GM18511 (cell line): Measurements from ENCODE around the gene BCL2L12.
"Not testable (repeated sequence)": the region's sequence is repeated elsewhere in the genome, so short reads cannot be mapped to it uniquely, and the experiment has no call there.

Experiments
- ATAC-seq: cut with Tn5 transposase; IDR thresholded peaks from one replicate; pipeline ENCODE4 v1.9.1; 2021; ENCODE audit warnings: mild to moderate bottlenecking, moderate library complexity; ENCODE audit not compliant: unreplicated experiment

The BCL2L12 gene, protein sequence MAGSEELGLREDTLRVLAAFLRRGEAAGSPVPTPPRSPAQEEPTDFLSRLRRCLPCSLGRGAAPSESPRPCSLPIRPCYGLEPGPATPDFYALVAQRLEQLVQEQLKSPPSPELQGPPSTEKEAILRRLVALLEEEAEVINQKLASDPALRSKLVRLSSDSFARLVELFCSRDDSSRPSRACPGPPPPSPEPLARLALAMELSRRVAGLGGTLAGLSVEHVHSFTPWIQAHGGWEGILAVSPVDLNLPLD

DNA sequence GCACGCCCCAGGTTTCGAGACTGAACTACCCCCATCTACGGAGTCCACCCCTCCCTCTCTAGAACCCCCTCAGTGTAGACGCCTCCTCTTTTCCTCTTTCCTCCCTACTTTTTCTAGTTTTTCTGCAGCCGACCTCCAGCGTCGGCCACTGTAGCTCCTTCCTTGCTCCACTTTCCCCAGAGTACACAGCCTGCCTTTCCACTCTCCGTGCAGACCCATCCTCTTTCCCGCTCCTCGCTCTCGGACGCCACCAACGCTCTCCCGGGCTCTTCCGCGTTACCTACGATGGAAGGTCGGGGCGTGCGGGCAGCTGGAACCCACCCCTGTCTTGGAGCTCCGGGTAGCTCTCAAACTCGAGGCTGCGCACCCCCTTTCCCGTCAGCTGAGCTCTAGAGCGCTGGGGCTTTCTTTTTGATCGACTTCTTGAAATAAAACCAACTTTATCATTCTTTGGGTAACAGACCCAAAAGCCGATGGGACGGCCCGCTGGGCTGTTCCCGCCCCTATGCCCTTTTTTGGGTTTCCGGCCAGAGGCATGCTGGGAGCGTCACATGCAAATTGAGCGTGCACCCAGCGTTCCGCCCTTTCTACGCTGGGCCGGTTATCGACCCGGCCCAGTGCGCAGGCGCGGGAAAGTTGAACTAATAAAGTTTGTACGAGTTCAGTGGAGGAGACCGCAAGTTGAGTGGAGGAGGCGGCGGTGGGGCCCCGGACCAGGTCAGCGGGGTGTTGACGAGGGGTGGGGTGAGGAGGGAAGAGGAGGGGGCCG is at the start of gene BCL2L12, which contains the start of gene IRF3:
Gene BCL2L12 (plus strand): TSS at position 583 of the 769 bp plus-strand sequence. CDS start 760 bp downstream, outside the sequence.
Gene IRF3 (minus strand): TSS at position 507 of the 769 bp plus-strand sequence. CDS start 1,019 bp downstream, outside the sequence.
- ATAC-seq: peak; percentile 80

DNA sequence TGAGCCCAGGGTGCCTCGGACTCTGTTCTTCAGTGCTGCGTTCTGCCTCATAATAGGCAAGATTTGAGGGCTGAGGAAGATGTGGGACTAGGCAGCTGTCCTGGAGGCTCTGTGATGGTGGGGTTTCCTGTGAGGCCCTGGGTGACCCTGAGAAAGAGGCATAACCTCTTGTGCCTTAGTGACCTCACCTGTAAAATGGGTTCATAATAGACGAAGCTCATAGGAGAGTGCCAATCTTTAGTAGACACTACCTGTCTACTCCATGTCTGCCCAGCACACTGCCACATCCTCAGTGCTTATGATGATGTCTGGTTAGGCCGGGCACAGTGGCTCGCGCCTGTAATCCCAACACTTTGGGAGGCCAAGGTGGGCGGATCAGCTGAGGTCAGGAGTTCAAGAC is 49.2 kb upstream of the BCL2L12 start:
- ATAC-seq: no peak

DNA sequence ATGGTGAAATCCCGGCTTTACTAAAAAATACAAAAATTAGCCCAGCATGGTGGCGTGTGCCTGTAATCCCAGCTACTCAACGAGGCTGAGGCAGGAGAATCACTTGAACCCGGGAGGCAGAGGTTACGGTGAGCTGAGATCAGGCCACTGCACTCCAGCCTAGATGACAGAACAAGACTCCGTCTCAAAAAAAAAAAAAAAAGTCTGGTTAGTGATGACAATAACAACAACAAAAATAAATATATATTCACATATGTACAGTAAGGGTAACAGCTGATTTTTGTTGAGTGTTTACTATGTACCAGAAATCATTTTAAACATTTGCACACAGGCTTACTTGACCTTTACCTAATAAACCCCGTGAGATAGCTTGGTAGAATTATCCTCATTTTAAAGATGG is 48.8 kb upstream of the BCL2L12 start:
- ATAC-seq: no peak

DNA sequence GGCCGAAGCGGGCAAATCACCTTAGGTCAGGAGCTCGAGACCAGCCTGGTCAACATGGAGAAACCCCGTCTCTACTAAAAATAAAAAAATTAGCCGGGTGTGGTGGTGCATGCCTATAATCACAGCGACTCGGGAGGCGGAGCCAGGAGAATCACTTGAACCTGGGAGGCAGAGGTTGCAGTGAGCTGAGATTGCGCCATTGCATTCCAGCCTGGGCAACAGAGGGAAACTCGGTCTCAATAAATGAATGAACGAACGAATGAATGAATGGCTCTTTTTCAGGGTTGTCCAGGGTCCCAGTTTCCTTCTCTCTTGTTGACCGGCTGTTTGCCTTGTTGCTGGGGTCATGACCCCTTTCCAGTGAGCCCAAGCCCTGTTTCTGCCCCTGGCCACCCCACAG is 47.9 kb upstream of the BCL2L12 start:
- not testable (repeated sequence) for ATAC-seq

DNA sequence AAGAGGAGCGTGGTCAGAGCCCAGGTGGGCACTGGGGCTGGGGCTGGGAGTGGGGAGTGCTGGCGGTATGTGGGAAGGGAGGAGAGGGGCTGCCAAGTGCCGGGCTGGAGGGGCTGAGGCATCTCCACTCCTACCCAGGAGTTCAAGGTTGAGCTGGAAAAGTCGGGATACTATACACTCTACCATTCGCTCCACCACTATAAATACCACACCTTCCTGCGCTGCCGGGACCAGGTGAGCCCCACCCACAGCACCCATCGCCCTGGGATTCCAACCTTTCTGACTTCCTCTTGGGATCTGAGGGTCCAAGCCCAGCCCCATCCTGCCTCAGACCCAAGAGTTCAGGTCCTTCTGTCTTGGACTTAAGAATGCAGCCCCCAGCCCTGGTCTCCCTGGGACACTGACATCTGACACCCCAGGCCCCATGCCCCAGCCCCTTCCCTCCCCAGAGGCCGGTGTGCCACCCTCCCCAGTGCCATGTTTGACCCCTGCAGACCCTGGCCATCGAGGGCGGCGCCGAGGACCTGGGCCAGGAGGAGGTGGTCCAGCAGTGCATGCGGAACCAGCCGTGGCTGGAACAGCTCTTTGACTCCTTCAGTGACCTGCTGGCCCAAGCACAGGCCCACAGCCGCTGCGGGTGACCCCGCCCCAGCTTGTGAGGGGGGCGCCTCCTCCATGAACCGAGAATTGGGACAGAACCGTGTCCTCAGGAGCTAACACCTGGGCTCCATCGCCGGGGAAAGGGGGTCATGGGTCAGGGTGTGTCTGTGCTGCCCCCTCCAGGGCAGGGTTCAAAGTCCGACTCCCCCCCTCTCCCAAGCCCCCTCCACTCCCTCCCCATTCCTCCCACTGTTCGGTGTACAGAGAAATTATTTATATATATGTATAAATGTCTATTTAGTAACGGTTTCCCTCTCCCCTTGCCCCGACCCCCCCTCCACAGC is 40.5 kb upstream of the BCL2L12 start:
- no peak for ATAC-seq

DNA sequence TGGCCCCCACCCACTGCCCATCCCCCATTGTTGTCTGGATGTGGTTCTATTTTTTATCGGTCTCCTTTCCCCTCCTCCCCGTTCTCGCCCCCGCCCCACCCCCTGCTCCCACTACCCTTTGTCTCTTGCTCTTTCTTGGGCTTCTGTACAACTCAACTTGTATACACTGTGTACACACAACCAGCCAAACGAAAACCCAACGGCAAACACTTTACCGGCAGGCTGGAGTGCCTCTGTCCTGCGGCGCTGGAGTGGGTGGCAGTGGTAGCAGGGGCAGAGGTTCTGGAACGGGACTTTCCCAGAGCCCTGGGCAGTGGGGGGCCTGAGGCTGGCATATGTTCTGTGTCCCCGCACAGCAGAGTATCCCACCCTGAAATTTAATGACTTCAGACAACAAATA is 39.5 kb upstream of the BCL2L12 start:
- no peak for ATAC-seq

DNA sequence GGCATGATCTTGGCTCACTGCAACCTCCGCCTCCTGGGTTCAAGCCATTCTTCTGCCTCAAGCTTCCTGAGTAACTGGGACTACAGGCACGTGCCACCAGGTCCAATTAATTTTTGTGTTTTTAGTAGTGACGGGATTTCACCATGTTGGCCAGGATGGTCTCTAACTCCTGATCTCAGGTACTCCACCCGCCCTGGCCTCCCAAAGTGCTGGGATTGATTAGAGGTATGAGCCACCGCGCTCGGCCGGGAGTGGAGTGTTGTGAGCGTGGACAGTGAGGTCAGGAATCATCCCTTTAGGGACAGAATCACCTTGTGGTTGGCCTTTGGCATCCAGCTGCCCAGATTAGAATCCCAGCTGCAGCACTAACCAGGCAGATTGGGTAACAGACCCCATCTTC is 36.1 kb upstream of the BCL2L12 start:
- no peak for ATAC-seq

DNA sequence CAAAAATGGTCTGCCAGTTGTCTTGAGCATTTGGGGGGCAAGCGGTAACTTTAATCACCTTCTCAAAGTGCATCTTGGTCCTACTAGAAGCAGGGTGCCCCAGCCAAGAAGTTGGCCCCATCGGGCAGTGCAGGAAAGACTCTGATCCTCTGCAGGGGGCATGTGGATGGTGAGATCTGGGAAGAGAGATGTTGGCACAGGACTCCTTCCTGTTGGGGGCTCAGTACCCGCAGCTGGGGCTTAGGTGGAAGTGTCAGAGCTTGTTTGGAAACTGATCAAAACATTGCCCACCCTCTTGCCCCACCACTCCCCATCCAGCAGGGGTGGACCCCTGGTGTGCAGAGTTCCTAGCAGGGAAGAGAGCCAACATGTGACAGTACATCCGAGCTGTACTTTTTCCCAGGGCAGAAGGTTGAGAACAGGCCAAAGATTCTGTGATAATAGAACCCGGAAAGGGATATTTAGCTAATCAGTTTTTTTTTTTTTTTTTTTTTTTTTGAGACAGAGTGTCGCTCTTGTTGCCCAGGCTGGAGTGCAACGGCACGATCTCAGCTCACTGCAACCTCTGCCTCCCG is 34.6 kb upstream of the BCL2L12 start:
- ATAC-seq: no peak

DNA sequence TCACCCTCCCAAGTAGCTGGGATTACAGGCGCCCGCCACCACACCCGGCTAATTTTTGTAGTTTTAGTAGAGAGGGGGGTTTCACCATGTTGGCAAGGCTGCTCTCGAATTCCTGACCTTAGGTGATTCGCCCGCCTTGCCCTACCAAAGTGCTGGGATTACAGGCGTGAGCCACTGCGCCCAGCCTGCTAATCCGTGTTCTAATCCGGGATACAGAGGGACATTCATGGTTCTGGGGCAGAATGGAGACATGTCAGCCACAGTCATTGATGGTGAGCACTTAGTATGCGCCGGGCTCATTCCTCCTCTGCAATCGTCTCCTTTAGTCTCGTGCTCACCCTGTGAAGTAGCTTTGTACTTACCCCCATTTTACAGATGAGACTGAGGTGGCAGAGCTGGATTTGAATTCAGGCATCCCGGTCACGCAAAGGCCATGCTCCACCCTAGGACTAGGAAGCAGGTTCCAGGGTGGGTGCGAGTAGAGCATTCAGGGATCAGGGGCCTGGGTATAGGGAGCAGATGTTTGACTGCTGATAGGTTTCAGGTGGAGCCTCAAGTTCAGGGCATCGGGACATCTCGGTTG is 34.0 kb upstream of the BCL2L12 start:
- ATAC-seq: no peak

DNA sequence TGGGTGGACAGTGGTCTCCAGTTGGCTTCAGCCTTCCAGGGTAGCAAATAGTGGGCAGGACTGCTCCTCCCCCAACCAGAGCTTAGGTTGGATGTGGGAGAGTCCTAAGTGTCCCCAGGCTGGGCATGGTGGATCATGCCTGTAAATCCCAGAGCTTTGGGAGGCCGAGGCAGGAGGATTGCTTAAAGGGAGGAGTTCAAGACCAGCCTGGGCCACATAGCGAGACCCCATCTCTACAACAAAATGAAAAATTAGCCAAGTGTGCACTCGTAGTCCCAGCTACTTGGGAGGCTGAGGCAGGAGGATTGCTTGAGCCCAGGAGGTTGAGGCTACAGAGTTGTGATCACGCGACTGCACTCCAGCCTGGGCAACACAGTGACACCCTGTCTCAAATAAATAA is 33.2 kb upstream of the BCL2L12 start:
- no peak for ATAC-seq

DNA sequence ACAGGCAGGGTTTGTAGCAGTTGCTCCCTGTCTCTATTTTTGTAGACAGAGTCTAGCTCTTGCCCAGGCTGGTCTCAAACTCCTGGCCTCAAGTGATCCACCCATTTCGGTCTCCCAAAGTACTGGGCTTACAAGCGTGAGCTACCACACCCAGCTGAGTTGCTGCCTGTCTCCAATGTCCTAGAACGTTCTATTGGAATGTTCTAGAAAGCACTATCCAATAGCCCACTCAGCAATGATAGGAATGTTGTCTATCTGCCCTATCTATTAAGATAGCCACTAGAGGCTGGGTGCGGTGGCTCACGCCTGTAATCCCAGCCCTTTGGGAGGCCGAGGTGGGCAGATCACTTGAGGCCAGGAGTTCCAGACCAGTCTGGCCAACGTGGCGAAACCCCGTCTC is 32.5 kb upstream of the BCL2L12 start:
- ATAC-seq: not testable (repeated sequence)

DNA sequence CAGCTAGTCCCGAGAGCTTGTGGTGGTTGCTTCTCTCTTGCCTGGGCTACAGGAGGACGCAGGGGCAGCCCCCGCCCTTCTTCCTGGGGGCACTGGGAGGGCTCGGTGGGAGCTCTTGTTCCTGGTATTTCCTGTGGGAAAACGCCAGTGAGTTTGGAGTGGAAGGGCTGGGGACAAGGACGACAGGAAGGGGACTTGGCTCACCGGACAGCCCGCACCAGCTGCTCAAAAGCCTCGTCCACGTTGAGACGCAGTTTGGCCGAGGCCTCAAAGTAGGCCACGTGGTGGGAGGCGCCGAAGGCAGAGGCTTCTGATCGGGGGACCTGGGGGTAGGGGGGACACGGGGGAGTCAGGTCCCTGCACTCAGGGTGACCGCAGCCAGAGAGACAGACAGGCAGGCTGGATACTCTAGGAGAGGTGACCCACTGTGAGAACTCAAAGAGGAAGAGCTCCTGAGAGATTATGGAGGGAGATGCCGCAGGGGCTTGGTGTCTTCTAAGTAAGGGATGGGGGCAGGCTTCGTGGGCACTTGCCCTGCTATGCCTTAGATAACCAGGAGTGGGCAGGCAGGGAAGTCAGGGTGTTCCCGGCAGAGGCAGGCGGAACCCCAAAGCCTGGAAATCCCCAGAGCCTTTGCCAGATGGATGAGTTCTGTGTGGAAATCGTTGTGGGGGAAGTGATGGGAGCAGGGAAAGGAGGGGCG is 30.1 kb upstream of the BCL2L12 start:
- ATAC-seq: no peak

DNA sequence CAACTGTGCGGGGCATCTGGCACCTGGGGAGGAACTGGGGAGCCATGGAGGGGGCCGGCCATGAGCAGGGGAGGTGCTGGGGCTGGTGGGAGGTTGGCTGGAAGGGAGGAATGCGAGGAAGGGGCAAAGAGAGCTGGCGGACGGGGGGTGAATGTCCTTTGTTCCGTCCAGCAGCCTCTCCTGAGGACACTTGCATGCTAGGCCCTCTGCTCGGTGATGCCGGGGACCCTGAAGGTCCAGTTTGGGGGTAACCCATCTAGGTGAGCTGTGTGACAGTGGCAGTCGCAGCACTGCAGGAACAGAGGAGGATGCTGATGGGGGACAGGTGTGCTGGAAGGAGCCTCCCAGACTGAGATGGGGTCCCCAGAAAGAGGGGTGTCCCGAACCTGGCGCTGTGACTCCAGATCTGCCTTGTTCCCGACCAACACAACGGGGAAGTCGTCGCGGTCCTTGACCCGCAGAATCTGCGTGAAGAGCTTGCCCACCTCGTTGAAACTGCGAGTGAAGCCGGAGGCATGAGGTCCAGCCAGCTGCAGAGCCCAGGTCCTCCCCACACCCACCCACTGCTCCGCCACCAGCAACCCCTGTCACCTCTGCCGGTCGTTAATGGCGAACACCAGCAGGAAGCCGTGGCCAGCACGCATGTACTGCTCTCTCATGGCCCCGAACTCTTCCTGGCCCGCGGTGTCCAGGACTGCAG is 29.4 kb upstream of the BCL2L12 start:
- ATAC-seq: no peak

DNA sequence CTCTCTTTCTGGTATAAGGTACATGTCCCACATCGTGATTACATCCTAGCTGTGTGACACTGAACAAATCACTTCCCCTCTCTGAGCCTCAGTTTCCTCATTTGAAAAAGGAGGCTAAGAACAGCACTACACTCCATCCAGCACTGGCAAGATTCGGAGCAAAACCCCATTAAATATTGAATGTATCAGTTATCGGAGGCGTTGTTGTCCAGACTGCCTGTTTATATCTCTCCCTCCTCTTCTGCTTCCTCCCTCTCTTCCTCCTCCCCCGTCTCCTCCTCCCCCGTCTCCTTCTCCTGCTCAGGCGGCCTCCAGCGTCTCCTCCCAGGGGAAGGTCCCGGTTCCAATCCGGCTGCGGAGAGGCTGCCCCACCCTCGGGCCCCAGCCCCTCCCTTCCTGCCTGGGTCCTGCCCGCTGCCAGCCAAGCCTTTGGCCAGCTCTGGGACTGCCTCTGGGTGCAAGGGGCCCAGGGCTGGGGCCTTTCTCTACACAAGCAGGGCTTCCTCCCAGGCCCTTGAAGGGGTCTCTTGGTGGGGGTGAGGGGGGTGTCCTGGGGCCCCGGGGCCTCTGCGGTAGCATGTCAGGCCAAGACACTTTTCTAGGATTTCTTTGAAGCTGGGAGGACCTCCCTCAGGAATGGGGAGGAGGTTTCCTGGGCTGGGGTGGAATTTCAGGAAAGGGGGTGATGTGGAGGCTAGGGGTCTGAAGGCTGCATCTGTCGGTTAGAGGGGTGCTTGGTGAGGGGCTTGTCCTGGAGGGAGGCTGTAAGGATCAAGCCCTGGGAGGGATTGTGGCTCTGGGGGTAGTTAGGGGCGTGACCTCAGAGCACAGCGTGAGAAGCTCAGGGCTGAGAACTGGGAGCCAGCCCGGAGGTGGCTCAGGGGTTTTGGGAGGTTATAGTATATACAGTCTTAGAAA is 27.7 kb upstream of the BCL2L12 start:
- no peak for ATAC-seq

DNA sequence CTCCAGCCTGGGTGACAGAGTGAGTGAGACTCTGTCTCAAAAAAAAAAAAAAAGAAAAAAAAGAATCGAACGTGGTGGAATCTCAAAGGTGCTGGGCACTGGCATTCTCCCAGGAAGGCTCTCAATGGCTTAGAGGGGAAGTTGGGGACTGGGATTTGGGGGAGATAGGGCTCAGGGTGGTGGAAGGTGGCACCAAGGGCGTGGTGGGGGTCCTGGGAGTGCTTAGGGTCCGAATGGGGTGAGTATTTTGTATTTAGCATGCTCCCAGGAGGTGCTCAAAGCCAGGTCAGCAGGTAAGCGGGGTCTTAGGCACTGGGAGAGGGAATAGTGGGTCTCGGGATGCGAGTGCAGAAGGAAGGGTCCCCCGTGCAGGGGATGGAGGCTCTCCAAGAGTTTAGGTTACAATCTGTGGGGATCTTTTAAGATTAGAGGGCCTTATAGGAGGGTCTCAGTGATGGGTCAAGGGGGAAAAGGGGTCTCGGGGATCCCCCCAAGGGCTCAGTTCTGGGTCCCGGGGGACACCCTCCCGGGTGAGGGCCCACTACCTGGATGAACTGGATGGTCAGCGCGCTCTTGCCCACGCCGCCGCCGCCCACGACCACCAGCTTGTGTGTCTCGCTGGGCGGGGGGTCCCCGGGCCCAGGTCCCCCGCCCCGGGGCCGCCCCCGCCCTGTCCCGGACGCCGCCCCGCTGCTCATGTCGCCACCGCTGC is 26.2 kb upstream of the BCL2L12 start:
- no peak for ATAC-seq

DNA sequence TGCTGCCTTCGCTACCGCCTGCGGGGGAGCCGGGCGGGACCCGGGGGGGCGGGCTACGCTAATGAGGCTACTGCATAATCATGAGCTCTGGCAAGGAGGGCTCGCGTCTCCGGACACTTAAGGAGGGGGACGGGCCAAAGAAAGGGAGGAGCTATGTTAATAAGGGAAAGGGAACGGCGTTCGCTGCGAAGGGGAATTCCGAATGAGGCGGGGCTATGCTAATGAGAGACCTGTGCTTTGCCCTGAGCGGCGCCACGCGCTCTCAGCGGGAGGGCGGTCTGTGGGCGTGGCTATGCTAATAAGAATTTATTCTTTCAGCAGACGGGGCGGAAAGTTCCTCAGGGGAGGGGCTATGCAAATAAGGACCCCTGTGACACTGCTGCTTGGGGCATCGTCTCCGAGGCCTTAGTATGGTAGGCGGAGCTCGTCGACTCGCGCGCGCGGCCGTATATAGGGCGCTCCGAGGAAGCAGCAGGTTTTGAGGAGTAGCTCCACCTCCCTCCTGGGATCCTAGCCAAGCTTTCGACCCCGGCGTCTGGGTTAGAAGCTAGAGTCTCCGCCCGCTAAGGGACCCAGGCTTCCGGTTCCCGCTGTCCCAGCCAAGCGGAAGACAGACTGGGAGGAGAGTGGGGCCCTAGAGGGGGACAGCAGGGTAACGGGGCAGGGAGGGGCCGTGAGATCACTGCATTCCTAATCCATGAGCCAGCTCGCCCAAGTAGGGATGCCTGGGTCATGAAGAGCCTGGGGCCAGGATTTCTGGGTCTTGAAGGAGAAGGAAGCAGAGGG is 25.4 kb upstream of the BCL2L12 start, which contains the start of gene RRAS:
Gene RRAS (minus strand): TSS at position 31 of the 786 bp plus-strand sequence. CDS start 45 bp downstream, outside the sequence.
- peak; percentile 59 for ATAC-seq
